OCI-LY7 (cell line): ENCODE measurements around the gene MED25.

Source experiments
- CTCF ChIP-seq: fragments of 200-600 bp; sonication (generic); conservative IDR thresholded peaks from 2 replicates; pipeline ENCODE4 v1.5.1; 2014; ENCODE audit warnings: mild to moderate bottlenecking, antibody characterized with exemption, low read length, moderate library complexity, mixed read lengths
- EZH2phosphoT487 ChIP-seq: fragments of 200-600 bp; sonication (generic); IDR thresholded peaks from 2 replicates; pipeline ENCODE4 v1.6.1; 2018; ENCODE audit warnings: low read depth, borderline replicate concordance, mild to moderate bottlenecking, mixed run types, antibody characterized with exemption, low read length, moderate library complexity, mixed read lengths

- TF ChIP-seq CTCF (no peak), EZH2phosphoT487 (no peak)
These were observed 36.5 kb downstream of the MED25 start for GRCh38 chr19:49854378-49855263.
